GM21515 (cell line): Measurements from ENCODE around the gene BMPR1B.

ENCODE experiments used
- ATAC-seq: cut with Tn5 transposase; IDR thresholded peaks from one replicate; pipeline ENCODE4 v1.9.1; 2021; ENCODE audit not compliant: unreplicated experiment

The BMPR1B gene

GRCh38 chr4:94947681-94948108 lies 189.9 kb downstream of the BMPR1B start:
- no peak for ATAC-seq

DNA sequence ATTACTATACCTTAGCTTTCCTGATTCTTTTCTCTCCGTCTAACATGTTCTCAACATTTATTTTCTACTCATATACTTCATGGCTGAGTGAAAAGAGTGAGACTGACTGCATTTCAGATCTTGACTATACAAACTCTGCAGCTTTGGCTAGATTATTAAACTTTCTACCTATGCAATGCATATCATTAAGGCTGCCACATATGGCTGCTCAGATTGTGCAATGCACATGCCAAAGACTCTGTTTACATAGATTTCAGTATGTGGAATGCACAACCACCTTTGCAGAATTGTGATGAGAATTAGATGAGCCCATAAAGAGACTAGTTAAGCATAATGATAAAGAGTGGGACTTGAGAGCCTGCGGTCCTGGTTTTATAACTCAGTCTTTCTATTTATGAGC lies 196.5 kb downstream of the BMPR1B start:
- ATAC-seq: no peak

GRCh38 chr4:94957030-94957429 lies 199.3 kb downstream of the BMPR1B start:
- no peak for ATAC-seq

- no peak for ATAC-seq
Measured at GRCh38 chr4:94959307-94959706, 201.6 kb downstream of the BMPR1B start.

DNA sequence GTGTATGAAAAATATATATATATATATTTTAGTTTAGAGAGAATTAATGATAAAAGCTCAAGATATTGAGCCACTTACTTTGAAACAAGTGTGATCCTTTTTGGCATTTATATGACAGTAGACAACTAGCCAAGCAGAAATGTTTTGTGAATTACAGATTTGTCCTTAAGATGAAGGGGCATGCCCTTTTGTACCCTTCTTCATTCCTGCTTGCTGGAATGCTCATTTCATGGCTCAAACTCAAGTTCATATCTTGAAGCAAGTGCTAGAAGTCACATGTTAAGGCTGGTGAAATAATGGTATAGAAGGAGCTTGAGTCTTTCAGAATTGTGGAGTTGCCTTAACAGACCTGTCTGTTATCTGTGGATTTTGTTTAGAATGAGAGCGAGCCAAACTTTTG lies 203.0 kb downstream of the BMPR1B start:
- no peak for ATAC-seq

DNA sequence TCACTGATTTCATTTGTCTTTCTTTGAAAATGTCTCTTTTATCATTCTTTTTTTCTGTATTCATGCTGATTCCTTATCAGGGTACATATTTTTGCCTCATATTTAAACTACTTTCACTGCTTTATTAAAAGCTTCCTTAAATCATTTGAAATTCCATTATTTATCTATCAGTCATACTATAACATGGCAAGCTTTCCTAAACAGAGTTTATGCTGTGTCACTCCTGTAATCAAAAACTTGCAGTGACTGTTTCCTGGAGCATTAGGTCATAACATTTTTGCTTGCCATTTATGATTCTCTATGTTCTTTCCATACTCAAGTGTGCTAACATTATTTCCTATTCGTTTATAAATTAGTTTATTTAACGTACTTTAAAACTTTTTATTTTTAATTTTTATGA lies 203.7 kb downstream of the BMPR1B start:
- no peak for ATAC-seq

DNA sequence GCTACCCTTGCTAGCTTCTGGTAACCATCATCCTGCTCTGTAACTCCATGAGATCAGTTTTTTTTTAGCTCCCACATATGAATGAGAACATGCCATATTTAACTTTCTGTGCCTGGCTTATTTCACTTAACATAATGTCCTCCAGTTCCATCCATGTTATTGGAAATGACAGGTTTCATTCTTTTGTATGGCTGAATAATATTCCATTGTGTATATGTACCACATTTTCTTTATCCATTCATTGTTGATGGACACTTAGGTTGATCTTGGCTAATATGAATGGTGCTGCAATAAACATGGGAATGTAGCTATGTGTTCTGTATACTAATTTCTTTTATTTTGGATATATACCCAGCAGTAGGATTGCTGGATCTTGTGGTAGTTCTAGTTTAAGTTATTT lies 204.7 kb downstream of the BMPR1B start:
- no peak for ATAC-seq

GRCh38 chr4:94965852-94966251 lies 208.1 kb downstream of the BMPR1B start:
- no peak for ATAC-seq

DNA sequence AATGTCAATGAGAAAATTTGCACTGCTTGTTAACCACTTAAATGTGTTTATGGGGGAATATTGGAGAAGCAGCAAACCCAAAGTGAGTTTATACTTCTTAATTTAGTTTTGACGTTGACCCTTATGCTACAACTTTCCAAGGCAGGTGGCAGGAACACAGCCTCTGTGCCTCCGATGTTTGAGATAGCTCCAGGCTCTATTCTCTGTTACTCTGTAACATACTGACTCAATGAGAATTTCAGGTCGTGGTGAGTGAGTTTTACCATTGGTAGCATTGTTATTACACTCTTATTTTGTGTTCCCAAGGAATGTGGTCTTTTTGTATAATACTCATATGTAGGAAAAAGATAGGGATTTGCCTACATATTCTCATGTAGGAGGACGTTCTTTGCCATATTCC lies 210.7 kb downstream of the BMPR1B start:
- ATAC-seq: no peak

- ATAC-seq: no peak
Measured at GRCh38 chr4:94970650-94971049, 212.9 kb downstream of the BMPR1B start.

DNA sequence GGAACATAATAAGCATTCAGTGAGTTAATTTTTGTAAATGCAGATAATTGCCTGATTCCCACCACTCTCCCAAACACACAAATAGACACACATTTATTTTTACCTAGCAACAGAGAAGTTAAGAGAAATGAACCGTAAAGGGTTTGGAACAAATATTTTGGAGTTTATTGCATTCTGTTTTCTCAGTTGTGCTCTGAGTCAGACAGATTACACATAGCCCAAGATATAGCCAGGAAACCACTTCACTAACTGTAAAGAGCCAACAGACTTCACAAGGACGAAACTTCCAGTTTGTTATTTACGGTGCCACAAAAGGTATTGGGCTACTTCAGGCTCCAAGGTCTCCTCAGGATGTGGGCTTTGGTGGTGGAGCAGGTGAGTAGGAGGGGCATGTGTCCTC lies 217.0 kb downstream of the BMPR1B start:
- ATAC-seq: no peak

GRCh38 chr4:94976371-94977011 lies 218.7 kb downstream of the BMPR1B start:
- ATAC-seq: no peak

DNA sequence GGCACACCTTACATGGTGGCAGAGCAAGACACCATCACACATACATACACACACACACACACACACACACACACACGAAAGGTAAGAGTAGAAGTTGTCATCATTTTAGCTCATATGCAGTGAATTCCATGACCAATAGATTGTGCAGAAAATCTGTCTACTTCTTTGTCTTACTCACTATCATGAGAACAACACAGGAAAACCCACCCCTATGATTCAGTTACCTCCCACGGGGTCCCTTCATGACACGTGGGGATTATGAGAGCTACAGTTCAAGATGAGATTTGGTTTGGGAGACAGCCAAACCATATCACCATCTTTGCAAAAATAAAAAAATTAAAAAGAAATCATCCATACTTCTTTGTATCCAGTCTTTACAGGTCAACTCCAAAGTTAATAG lies 221.1 kb downstream of the BMPR1B start:
- ATAC-seq: no peak

GRCh38 chr4:94979621-94980020 lies 221.9 kb downstream of the BMPR1B start:
- ATAC-seq: no peak

GRCh38 chr4:94995684-94996394 lies 238.1 kb downstream of the BMPR1B start:
- ATAC-seq: no peak

- no peak for ATAC-seq
Measured at GRCh38 chr4:95000076-95000648, 242.4 kb downstream of the BMPR1B start.

- ATAC-seq: no peak
Measured at GRCh38 chr4:95004912-95005311, 247.2 kb downstream of the BMPR1B start.

- ATAC-seq: no peak
Measured at GRCh38 chr4:95007998-95008397, 250.2 kb downstream of the BMPR1B start.

- no peak for ATAC-seq
Measured at GRCh38 chr4:95013236-95013635, 255.5 kb downstream of the BMPR1B start.

DNA sequence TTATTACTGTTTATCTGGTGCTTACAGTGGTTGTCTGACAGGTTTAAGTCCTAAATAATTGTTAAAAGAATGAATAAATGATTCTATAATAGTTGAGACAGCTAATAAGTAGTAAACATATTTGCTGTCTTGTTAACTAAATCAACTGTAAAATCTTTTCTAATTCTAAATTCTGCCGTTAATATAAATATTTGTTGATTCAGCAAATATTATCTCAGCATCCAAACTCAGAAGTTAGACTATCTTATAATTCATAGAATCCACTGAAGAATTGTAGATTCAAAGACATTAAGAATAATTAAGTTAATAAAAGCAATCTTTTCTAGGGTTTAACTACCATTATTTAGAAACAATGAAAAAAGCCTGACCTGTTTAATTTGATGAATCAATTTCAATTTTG lies 256.3 kb downstream of the BMPR1B start:
- ATAC-seq: no peak

- ATAC-seq: no peak
Measured at GRCh38 chr4:95017305-95018064, 259.7 kb downstream of the BMPR1B start.

DNA sequence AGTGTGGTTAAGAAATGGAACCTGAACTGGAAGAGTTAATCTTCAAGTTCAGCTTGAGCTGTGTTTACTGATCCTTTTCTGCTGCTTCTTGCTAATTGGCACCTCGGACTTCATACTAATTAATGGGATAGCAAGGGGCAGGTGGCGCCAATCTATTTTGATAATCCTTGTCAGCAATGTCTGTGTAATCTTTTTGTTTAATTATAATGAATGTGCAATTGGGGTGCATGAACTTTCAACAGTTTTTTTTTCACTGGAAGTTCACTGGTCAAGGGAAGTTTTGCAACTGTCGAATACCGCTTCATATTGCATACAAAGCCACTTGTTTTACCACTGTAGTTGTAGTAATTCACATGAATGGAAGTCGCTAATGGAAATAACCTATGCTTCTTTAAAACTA lies 261.0 kb downstream of the BMPR1B start:
- no peak for ATAC-seq
